SK-N-SH treated with all-trans-retinoic acid at 6 μM for 48 hours (cell line): Measurements from ENCODE around the gene FPGS.

Source experiments
- ATAC-seq: fragments of 200-7000 bp; cut with Tn5 transposase; 3 replicates; pipeline ENCODE4 v1.9.1; 2020; ENCODE audit warnings: mild to moderate bottlenecking, moderate library complexity
- ARNTL ChIP-seq: fragments of 450-650 bp; formaldehyde crosslinking; IDR thresholded peaks from 2 replicates; pipeline ENCODE4 v1.5.0; 2020; ENCODE audit warnings: low read depth, mild to moderate bottlenecking, moderate library complexity, borderline replicate concordance
- BACH2 ChIP-seq: fragments of 250-450 bp; sonication (Bioruptor Pico); IDR thresholded peaks from 2 replicates; pipeline ENCODE4 v1.9.0; 2021; ENCODE audit warnings: mild to moderate bottlenecking, borderline replicate concordance
- CREB5 ChIP-seq: fragments of 250-450 bp; sonication (Bioruptor Pico); IDR thresholded peaks from 2 replicates; pipeline ENCODE4 v1.5.1; 2020; ENCODE audit warnings: low read depth, mild to moderate bottlenecking, moderate library complexity
- GLIS3 ChIP-seq: fragments of 250-450 bp; sonication (Bioruptor Pico); IDR thresholded peaks from 2 replicates; pipeline ENCODE4 v1.5.0; 2020; ENCODE audit warnings: mild to moderate bottlenecking, moderate library complexity
- OSR1 ChIP-seq: fragments of 250-450 bp; sonication (Bioruptor Pico); IDR thresholded peaks from 2 replicates; pipeline ENCODE4 v1.8.0; 2022; ENCODE audit warnings: moderate library complexity, mild to moderate bottlenecking, inconsistent platforms
- POU6F1 ChIP-seq: fragments of 250-450 bp; sonication (Bioruptor Pico); IDR thresholded peaks from 2 replicates; pipeline ENCODE4 v1.8.0; 2021; ENCODE audit warnings: low read depth, mild to moderate bottlenecking, moderate library complexity, borderline replicate concordance
- PPARA ChIP-seq: fragments of 250-450 bp; sonication (Bioruptor Pico); IDR thresholded peaks from 2 replicates; pipeline ENCODE4 v1.5.0; 2020; ENCODE audit warnings: mild to moderate bottlenecking, borderline replicate concordance
- SNAI2 ChIP-seq: fragments of 250-450 bp; sonication (Bioruptor Pico); IDR thresholded peaks from 2 replicates; pipeline ENCODE4 v1.5.0; 2020; ENCODE audit warnings: mild to moderate bottlenecking, moderate library complexity
- TCF4 ChIP-seq: fragments of 250-450 bp; sonication (Bioruptor Pico); IDR thresholded peaks from 2 replicates; pipeline ENCODE4 v1.8.0; 2021; ENCODE audit warnings: mild to moderate bottlenecking, moderate library complexity, borderline replicate concordance
- TOX ChIP-seq: fragments of 250-450 bp; sonication (Bioruptor Pico); IDR thresholded peaks from 2 replicates; pipeline ENCODE4 v1.8.0; 2021; ENCODE audit warnings: mild to moderate bottlenecking, moderate library complexity, borderline replicate concordance
- TSHZ2 ChIP-seq: fragments of 250-450 bp; sonication (Bioruptor Pico); IDR thresholded peaks from 2 replicates; pipeline ENCODE4 v1.5.0; 2020; ENCODE audit warnings: mild to moderate bottlenecking, moderate library complexity
- ZFP3 ChIP-seq: fragments of 250-450 bp; sonication (Bioruptor Pico); IDR thresholded peaks from 2 replicates; pipeline ENCODE4 v1.5.0; 2020; ENCODE audit warnings: mild to moderate bottlenecking, moderate library complexity
- ZFP30 ChIP-seq: fragments of 450-650 bp; formaldehyde crosslinking; IDR thresholded peaks from 2 replicates; pipeline ENCODE4 v1.5.0; 2022; ENCODE audit warnings: mild to moderate bottlenecking, moderate library complexity
- ZNF565 ChIP-seq: fragments of 450-650 bp; formaldehyde crosslinking; conservative IDR thresholded peaks from 2 replicates; pipeline ENCODE4 v1.5.0; 2020; ENCODE audit warnings: low read depth, mild to moderate bottlenecking, moderate library complexity
- ZNF70 ChIP-seq: fragments of 450-650 bp; formaldehyde crosslinking; IDR thresholded peaks from 2 replicates; pipeline ENCODE4 v1.5.0; 2020; ENCODE audit warnings: mild to moderate bottlenecking, moderate library complexity
- TF ChIP-seq, protein P1 (sequence below): fragments of 250-450 bp; sonication (Bioruptor Pico); IDR thresholded peaks from 2 replicates; pipeline ENCODE4 v1.8.0; 2020; ENCODE audit warnings: mild to moderate bottlenecking, moderate library complexity, borderline replicate concordance
- TF ChIP-seq, protein P2 (sequence below): fragments of 250-450 bp; sonication (Bioruptor Pico); IDR thresholded peaks from 2 replicates; pipeline ENCODE4 v1.5.1; 2021; ENCODE audit warnings: mild to moderate bottlenecking, moderate library complexity

The FPGS gene

GRCh38 chr9:127858041-127858512 is 55.4 kb downstream of the FPGS start:
- TF ChIP-seq TSHZ2 (CRISPR knock-in tag), result 0 out of 2 replicates have a peak, but pooled peaks have one; percentile 20
- TF ChIP-seq ZNF70, result no peak
- peak; percentile 77; the same call in 1 of the 2 replicates for TF ChIP-seq TCF4
- ATAC-seq, result no peak

- no peak for ATAC-seq
- TF ChIP-seq TSHZ2 (CRISPR knock-in tag) (no peak), PPARA (CRISPR knock-in tag) (no peak), ARNTL (CRISPR knock-in tag) (no peak), ZNF565 (no peak), TOX (CRISPR knock-in tag) (no peak), ZNF70 (no peak), CREB5 (CRISPR knock-in tag) (no peak), BACH2 (CRISPR knock-in tag) (no peak), GLIS3 (CRISPR knock-in tag) (no peak), OSR1 (CRISPR knock-in tag) (no peak), POU6F1 (CRISPR knock-in tag) (no peak)
- TF ChIP-seq, protein P1, sequence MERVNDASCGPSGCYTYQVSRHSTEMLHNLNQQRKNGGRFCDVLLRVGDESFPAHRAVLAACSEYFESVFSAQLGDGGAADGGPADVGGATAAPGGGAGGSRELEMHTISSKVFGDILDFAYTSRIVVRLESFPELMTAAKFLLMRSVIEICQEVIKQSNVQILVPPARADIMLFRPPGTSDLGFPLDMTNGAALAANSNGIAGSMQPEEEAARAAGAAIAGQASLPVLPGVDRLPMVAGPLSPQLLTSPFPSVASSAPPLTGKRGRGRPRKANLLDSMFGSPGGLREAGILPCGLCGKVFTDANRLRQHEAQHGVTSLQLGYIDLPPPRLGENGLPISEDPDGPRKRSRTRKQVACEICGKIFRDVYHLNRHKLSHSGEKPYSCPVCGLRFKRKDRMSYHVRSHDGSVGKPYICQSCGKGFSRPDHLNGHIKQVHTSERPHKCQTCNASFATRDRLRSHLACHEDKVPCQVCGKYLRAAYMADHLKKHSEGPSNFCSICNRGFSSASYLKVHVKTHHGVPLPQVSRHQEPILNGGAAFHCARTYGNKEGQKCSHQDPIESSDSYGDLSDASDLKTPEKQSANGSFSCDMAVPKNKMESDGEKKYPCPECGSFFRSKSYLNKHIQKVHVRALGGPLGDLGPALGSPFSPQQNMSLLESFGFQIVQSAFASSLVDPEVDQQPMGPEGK (CRISPR knock-in tag), result no peak
- TF ChIP-seq, protein P2, sequence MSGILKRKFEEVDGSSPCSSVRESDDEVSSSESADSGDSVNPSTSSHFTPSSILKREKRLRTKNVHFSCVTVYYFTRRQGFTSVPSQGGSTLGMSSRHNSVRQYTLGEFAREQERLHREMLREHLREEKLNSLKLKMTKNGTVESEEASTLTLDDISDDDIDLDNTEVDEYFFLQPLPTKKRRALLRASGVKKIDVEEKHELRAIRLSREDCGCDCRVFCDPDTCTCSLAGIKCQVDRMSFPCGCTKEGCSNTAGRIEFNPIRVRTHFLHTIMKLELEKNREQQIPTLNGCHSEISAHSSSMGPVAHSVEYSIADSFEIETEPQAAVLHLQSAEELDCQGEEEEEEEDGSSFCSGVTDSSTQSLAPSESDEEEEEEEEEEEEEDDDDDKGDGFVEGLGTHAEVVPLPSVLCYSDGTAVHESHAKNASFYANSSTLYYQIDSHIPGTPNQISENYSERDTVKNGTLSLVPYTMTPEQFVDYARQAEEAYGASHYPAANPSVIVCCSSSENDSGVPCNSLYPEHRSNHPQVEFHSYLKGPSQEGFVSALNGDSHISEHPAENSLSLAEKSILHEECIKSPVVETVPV (CRISPR knock-in tag), result no peak
Measured at GRCh38 chr9:127860260-127860659, 57.6 kb downstream of the FPGS start.

DNA sequence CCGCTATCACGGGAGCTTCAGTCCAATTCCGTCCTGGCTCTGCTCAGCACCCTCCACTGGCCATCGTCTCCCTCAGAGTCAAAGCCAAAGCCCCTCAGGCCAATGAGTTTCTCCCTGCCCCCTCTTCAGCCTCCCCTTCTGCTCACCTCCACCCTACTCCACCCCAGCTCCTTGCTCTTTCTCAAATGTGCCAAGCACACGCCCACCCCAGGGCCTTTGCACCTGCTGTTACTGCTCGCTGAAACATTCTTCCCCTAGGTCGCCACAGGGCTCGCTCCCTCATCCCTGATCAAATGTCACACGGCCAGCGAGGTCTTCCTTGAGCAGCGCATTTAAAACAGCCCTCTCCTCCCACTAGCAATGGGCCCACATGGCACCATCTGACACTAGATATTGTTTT is 58.1 kb downstream of the FPGS start:
- ATAC-seq, result no peak
- TF ChIP-seq ZFP30 (CRISPR knock-in tag), result no peak
- TF ChIP-seq PPARA (CRISPR knock-in tag), result no peak
- TF ChIP-seq BACH2 (CRISPR knock-in tag), result no peak
- no peak for TF ChIP-seq CREB5 (CRISPR knock-in tag)
- TF ChIP-seq TCF4, result no peak
- TF ChIP-seq ZFP3, result no peak
- TF ChIP-seq ZNF70, result no peak
- TF ChIP-seq, protein P2 (CRISPR knock-in tag), result no peak
- TF ChIP-seq TOX (CRISPR knock-in tag), result no peak
- TF ChIP-seq OSR1 (CRISPR knock-in tag), result no peak
- no peak for TF ChIP-seq POU6F1 (CRISPR knock-in tag)
- TF ChIP-seq SNAI2 (CRISPR knock-in tag), result no peak
